KMS-11 (cell line): ENCODE measurements around the gene HERC3.
"Not testable (repeated sequence)": the region's sequence is repeated elsewhere in the genome, so short reads cannot be mapped to it uniquely, and the experiment has no call there.

Experiments used
- H2AFZ ChIP-seq: fragments of 200-600 bp; sonication (generic); 2 replicates; pipeline ENCODE4 v1.6.1; 2016; ENCODE audit warnings: antibody characterized with exemption, mixed run types, low read depth
- H3K27ac ChIP-seq: fragments of 200-600 bp; sonication (generic); 2 replicates; pipeline ENCODE4 v1.6.1; 2016; ENCODE audit warnings: mild to moderate bottlenecking, mixed run types
- H3K27me3 ChIP-seq: fragments of 200-600 bp; sonication (generic); 2 replicates; pipeline ENCODE4 v1.6.1; 2017; ENCODE audit warnings: mild to moderate bottlenecking, low read depth, mixed run types, moderate library complexity; ENCODE audit not compliant: insufficient read depth
- H3K36me3 ChIP-seq: fragments of 200-600 bp; sonication (generic); 2 replicates; pipeline ENCODE4 v1.6.1; 2017; ENCODE audit warnings: mild to moderate bottlenecking, mixed run types; ENCODE audit not compliant: insufficient read depth
- H3K4me1 ChIP-seq: fragments of 200-600 bp; sonication (generic); 2 replicates; pipeline ENCODE4 v1.6.1; 2016; ENCODE audit warnings: mild to moderate bottlenecking, low read depth, mixed run types; ENCODE audit not compliant: poor library complexity, severe bottlenecking
- H3K4me2 ChIP-seq: fragments of 200-600 bp; sonication (generic); 2 replicates; pipeline ENCODE4 v1.7.0; 2016; ENCODE audit warnings: mild to moderate bottlenecking, mixed run types
- H3K4me3 ChIP-seq: fragments of 200-600 bp; sonication (generic); IDR thresholded peaks from 2 replicates; pipeline ENCODE4 v1.6.1; 2017; ENCODE audit warnings: low read depth, low read length, mixed read lengths; ENCODE audit not compliant: insufficient read depth
- H3K79me2 ChIP-seq: fragments of 200-600 bp; sonication (generic); 2 replicates; pipeline ENCODE4 v1.6.1; 2016; ENCODE audit warnings: low read depth, mixed run types; ENCODE audit not compliant: insufficient read depth
- H3K9ac ChIP-seq: fragments of 200-600 bp; sonication (generic); 2 replicates; pipeline ENCODE4 v1.6.1; 2016; ENCODE audit warnings: mild to moderate bottlenecking, mixed run types
- H4K20me1 ChIP-seq: fragments of 200-600 bp; sonication (generic); 2 replicates; pipeline ENCODE4 v1.6.1; 2016; ENCODE audit warnings: mild to moderate bottlenecking, mixed run types; ENCODE audit not compliant: insufficient read depth
- TF ChIP-seq, protein P1 (sequence below): fragments of 200-600 bp; sonication (generic); conservative IDR thresholded peaks from 2 replicates; pipeline ENCODE4 v1.6.1; 2017; ENCODE audit warnings: low read depth, mild to moderate bottlenecking, antibody characterized with exemption, low read length, moderate library complexity, mixed read lengths

HERC3 gene

DNA sequence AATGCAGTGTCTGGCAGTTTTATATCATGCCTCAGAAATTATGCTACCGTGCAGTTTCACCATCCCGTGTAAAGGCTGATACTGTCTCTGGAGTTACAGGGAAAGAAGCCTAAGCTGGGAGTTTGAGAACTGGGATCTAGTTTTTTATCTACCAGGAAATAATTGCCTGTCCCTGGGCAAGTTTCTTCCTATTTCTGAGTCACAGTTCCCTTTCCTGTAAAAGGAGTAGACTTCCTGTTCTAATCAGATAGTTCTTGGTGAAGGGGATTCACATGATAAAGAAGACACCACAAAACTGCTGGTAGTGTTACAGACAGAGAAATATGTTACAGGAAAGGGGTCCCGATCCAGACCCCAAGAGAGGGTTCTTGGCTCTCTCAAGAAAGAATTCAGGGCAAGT lies 17.1 kb downstream of the HERC3 start:
- H3K4me1 ChIP-seq: peaks cover 29% of the 10 kb centered on the region
- no peaks in the 10 kb centered on the region for H3K36me3 ChIP-seq
- no peak overlapping the region for H3K27ac ChIP-seq
- H3K4me2 ChIP-seq: no peak overlapping the region
- H3K27me3 ChIP-seq: no peaks in the 10 kb centered on the region
- no peak overlapping the region for H2AFZ ChIP-seq
- TF ChIP-seq, protein P1, sequence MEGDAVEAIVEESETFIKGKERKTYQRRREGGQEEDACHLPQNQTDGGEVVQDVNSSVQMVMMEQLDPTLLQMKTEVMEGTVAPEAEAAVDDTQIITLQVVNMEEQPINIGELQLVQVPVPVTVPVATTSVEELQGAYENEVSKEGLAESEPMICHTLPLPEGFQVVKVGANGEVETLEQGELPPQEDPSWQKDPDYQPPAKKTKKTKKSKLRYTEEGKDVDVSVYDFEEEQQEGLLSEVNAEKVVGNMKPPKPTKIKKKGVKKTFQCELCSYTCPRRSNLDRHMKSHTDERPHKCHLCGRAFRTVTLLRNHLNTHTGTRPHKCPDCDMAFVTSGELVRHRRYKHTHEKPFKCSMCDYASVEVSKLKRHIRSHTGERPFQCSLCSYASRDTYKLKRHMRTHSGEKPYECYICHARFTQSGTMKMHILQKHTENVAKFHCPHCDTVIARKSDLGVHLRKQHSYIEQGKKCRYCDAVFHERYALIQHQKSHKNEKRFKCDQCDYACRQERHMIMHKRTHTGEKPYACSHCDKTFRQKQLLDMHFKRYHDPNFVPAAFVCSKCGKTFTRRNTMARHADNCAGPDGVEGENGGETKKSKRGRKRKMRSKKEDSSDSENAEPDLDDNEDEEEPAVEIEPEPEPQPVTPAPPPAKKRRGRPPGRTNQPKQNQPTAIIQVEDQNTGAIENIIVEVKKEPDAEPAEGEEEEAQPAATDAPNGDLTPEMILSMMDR: no peak
- no peaks in the 10 kb centered on the region for H4K20me1 ChIP-seq
- H3K9ac ChIP-seq: no peak overlapping the region
- no peak overlapping the region for H3K4me3 ChIP-seq
- H3K79me2 ChIP-seq: no peaks in the 10 kb centered on the region

DNA sequence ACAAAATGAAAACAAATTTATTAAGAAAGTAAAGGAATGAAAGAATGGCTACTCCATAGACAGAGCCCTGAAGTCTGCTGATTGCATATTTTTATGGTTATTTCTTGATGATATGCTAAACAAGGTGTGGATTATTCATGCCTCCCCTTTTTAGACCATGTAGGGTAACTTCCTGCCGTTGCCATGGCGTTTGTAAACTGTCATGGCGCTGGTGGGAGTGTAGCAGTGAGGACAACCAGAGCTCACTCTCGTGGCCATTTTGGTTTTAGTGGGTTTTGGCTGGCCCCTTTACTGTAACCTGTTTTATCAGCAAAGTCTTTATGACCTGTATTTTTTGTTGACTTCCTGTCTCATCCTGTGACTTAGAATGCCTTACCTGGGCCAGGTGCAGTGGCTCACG lies 17.5 kb downstream of the HERC3 start:
- not testable (repeated sequence) for H3K27me3 ChIP-seq, H3K9ac ChIP-seq, H4K20me1 ChIP-seq, H3K27ac ChIP-seq, H3K36me3 ChIP-seq, H3K4me2 ChIP-seq, H2AFZ ChIP-seq, H3K4me3 ChIP-seq, H3K79me2 ChIP-seq
- H3K4me1 ChIP-seq: peaks cover 29% of the 10 kb centered on the region

DNA sequence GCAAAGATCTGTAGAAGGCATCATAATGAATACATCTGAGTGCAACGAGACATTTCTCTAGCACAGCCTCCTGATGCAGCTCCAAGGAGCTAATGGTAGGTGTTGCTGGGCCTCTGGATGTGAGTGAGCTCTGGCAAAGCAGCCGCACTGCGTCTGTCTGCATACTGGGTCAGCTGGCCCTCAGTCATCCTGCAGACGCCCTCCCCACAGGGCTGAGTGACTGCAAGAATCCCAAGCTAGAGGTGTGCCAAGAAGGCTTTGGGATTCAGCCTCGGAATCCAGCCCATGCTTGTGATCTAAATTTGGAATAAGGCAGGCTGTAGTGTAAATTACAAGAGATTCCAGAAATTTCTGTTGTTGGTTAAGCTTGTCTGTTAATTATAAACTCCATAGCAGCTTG lies 18.5 kb downstream of the HERC3 start:
- Histone ChIP-seq H4K20me1 (no peaks in the 10 kb centered on the region), H3K27me3 (no peaks in the 10 kb centered on the region), H3K9ac (no peak overlapping the region), H2AFZ (no peak overlapping the region), H3K79me2 (no peaks in the 10 kb centered on the region), H3K27ac (no peak overlapping the region), H3K4me1 (peaks cover 29% of the 10 kb centered on the region), H3K4me2 (no peak overlapping the region), H3K4me3 (no peak overlapping the region), H3K36me3 (no peaks in the 10 kb centered on the region)
- TF ChIP-seq, protein P1: no peak

DNA sequence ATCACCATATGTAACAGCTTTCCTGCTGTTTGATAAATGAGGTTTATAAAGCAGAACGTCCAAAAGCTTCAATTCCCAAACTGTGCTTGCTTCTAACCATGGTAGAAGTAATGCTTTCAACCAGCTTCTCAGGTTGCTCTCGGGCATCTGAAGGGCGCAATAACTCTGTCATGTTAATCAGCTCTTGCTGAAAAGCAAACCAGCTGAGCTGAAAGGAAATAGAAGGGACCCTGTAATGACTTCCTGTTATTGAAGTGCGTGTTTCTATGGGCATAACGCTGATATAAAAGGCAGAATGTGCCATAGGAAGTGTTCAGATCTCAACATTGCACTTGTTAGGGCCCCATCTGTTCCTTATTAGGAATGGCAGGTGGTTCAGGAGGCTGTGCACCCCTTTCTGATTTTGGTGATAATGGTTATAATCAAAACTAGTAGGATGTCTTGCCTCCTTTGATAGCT lies 21.2 kb downstream of the HERC3 start:
- TF ChIP-seq, protein P1: no peak
- Histone ChIP-seq H3K79me2 (no peaks in the 10 kb centered on the region), H2AFZ (no peak overlapping the region), H3K4me1 (peaks cover 38% of the 10 kb centered on the region), H3K4me2 (no peak overlapping the region), H3K36me3 (no peaks in the 10 kb centered on the region), H4K20me1 (no peaks in the 10 kb centered on the region), H3K4me3 (no peak overlapping the region), H3K27ac (no peak overlapping the region), H3K27me3 (no peaks in the 10 kb centered on the region), H3K9ac (no peak overlapping the region)

DNA sequence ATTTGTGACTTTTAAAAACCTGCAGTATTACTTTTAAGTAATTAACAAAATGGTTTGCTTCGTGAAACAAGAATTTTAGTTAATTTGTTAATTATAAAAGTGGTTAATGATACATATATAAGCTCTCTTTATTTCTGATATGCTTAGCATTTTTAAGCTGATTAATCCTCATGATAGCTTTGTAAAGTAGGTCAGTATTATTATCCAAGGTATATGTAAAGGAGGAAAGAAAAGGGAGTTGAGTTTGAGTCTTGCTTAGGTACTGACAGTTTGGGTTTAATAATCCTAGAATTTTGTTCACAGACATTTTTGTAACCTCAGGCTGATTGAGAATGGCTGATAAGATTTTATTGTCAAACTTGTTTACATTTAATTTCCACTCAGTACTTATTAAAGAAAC lies 21.8 kb downstream of the HERC3 start:
- Histone ChIP-seq H3K4me2 (no peak overlapping the region), H3K36me3 (no peaks in the 10 kb centered on the region), H4K20me1 (no peaks in the 10 kb centered on the region), H3K4me1 (peaks cover 38% of the 10 kb centered on the region), H2AFZ (no peak overlapping the region), H3K9ac (no peak overlapping the region), H3K4me3 (no peak overlapping the region), H3K27me3 (no peaks in the 10 kb centered on the region), H3K27ac (no peak overlapping the region), H3K79me2 (no peaks in the 10 kb centered on the region)
- TF ChIP-seq, protein P1: no peak
